Spleen (tissue), 7 donors: ENCODE results near the gene NPW.
A peak's percentile ranks its signal among the peaks of the same experiment; 100 is the strongest.

Experiments used
- CTCF ChIP-seq, 11 experiments: fragments of 200-600 bp in 7 of 11; fragments of 450-650 bp in 4 of 11; sonication (generic) in 4 of 11; IDR thresholded peaks in 8 of 11; conservative IDR thresholded peaks in 3 of 11; 1 replicate in 7 of 11; 2 replicates in 4 of 11; pipeline versions ENCODE4 v1.4.0 to v1.8.0; 2016 to 2021; ENCODE audit warnings: antibody characterized with exemption in 11 of 11, inconsistent platforms in 4 of 11, mild to moderate bottlenecking in 1 of 11
- POLR2A ChIP-seq, 3 donors: fragments of 450-650 bp; IDR thresholded peaks; one replicate each; pipeline ENCODE4 v1.5.1; 2017; ENCODE audit warnings: antibody characterized with exemption in 3 of 3, mild to moderate bottlenecking in 1 of 3
- POLR2AphosphoS5 ChIP-seq, 3 donors: sonication (generic); formaldehyde crosslinking; IDR thresholded peaks; one replicate each; pipeline ENCODE4 v1.5.1; 2017; ENCODE audit warnings: antibody characterized with exemption in 3 of 3
- donor health status: DM: no; HTN: no; CAD: no; lungs with moderate emphysema.
- donor health status: DM: no; HTN: no; CAD: no.
- donor health status: DM: no; HTN: no; CAD: no.

DNA sequence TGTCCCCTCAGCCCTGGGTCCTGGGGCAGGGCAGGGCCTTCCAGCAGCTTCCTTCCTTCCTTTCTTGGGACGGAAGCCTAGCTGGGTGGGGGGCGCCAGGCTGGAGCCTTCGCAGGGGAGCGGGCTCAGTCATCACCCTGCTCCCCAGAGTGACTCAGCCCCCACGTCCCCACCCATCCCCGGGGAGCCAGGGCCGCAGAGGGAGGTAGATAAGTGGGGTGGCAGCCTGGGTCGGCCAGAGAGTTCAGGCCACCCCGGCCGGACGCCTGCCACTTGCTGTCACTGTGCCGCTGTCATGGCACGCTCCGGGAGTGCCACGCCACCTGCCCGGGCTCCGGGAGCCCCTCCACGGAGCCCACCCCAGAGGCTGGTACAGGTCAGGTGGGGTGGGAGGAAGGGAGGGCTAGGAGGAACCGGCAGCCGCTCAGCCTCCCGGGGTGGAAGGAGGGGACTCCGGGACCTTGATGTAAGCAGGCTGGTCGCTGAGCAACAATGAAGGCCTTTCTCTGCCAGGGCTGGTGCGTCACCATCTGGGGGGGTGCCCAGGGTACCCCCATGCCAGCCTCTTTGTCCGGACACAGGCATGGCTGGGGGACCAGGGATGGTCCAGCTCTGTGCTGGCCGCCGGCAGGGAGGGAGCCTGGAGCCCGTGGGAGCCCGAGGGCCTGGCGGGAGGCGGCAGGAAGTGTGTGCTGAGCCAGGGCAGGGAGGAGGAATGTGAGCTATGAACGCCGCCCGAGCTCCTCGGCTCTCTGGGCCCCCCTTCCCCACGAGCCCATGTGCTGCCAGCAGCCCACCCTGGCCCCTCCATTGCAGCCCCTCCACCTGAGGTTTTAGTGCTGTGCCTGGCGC is 13.7 kb downstream of the NPW start:
- TF ChIP-seq POLR2A (IDR thresholded peaks at IDR 0.05) = no peak
- TF ChIP-seq CTCF (IDR thresholded peaks at IDR 0.05 in 8 of 11, conservative IDR thresholded peaks at IDR 0.05 in 3 of 11) = no peak
- peak; percentile 17 to 75 (median 64) for TF ChIP-seq POLR2AphosphoS5 (IDR thresholded peaks at IDR 0.05)
